PC-9 (cell line): ENCODE data around the gene ERCC1.

ENCODE experiments used
- CTCF ChIP-seq: fragments of 200-600 bp; sonication (generic); conservative IDR thresholded peaks from 2 replicates; pipeline ENCODE4 v1.6.1; 2017; ENCODE audit warnings: mixed run types, antibody characterized with exemption, mild to moderate bottlenecking, moderate library complexity
- EZH2 ChIP-seq: fragments of 200-600 bp; sonication (generic); IDR thresholded peaks from 2 replicates; pipeline ENCODE4 v1.8.0; 2017; ENCODE audit warnings: antibody characterized with exemption, low read depth

- TF ChIP-seq CTCF (no peak), EZH2 (no peak)
These were observed 6.6 kb downstream of the ERCC1 start for GRCh38 chr19:45417151-45417550.
